ENCODE results near the gene TMPO.
"Not testable (repeated sequence)": the region's sequence is repeated elsewhere in the genome, so short reads cannot be mapped to it uniquely, and the experiment has no call there.

TMPO gene

GRCh38 chr12:98511806-98512205, 3.6 kb upstream of the TMPO start:
- not testable (repeated sequence) for DNase-seq (ENCODE audit: low read depth, low spot score); H3K9me3 ChIP-seq (ENCODE audit: control insufficient read depth, insufficient read depth, low read length); H3K4me1 ChIP-seq (ENCODE audit: control insufficient read depth, insufficient read depth, low read length); H3K27ac ChIP-seq (ENCODE audit: low read length); H3K36me3 ChIP-seq (ENCODE audit: control insufficient read depth, insufficient read depth, low read length); H3K4me3 ChIP-seq (ENCODE audit: low read length); H3K27me3 ChIP-seq (ENCODE audit: control insufficient read depth, insufficient read depth, low read length)
- no CpG with 5 or more reads among the region's 5 CpGs for WGBS (ENCODE audit: insufficient coverage, insufficient read length)

GRCh38 chr12:98513379-98514322, 1.7 kb upstream of the TMPO start:
- WGBS (ENCODE audit: insufficient coverage, insufficient read length), result 100% methylated on average over 1 of the region's 8 CpGs
- Histone ChIP-seq H3K27ac (ENCODE audit: low read length) (no peak overlapping the region), H3K27me3 (ENCODE audit: control insufficient read depth, insufficient read depth, low read length) (no peaks in the 10 kb centered on the region), H3K4me3 (ENCODE audit: low read length) (no peak overlapping the region), H3K36me3 (ENCODE audit: control insufficient read depth, insufficient read depth, low read length) (no peaks in the 10 kb centered on the region), H3K4me1 (ENCODE audit: control insufficient read depth, insufficient read depth, low read length) (no peaks in the 10 kb centered on the region), H3K9me3 (ENCODE audit: control insufficient read depth, insufficient read depth, low read length) (no peaks in the 10 kb centered on the region)
- DNase-seq (ENCODE audit: low read depth, low spot score), result no peak

- H3K36me3 ChIP-seq (ENCODE audit: control insufficient read depth, insufficient read depth, low read length), result no peaks in the 10 kb centered on the region
- peak overlapping the region; percentile 7 for H3K27ac ChIP-seq (ENCODE audit: low read length)
- H3K27me3 ChIP-seq (ENCODE audit: control insufficient read depth, insufficient read depth, low read length), result no peaks in the 10 kb centered on the region
- H3K4me3 ChIP-seq (ENCODE audit: low read length), result peak overlapping the region; percentile 82
- DNase-seq (ENCODE audit: low read depth, low spot score), result no peak
- WGBS (ENCODE audit: insufficient coverage, insufficient read length), result no CpG with 5 or more reads among the region's 11 CpGs
- H3K4me1 ChIP-seq (ENCODE audit: control insufficient read depth, insufficient read depth, low read length), result no peaks in the 10 kb centered on the region
- no peaks in the 10 kb centered on the region for H3K9me3 ChIP-seq (ENCODE audit: control insufficient read depth, insufficient read depth, low read length)
These were observed 456 bp upstream of the TMPO start for GRCh38 chr12:98514982-98515286.

- no CpG with 5 or more reads among the region's 64 CpGs for WGBS (ENCODE audit: insufficient coverage, insufficient read length)
- H3K36me3 ChIP-seq (ENCODE audit: control insufficient read depth, insufficient read depth, low read length), result no peaks in the 10 kb centered on the region
- peak overlapping the region; percentile 82 for H3K4me3 ChIP-seq (ENCODE audit: low read length)
- H3K27ac ChIP-seq (ENCODE audit: low read length), result no peak overlapping the region
- H3K9me3 ChIP-seq (ENCODE audit: control insufficient read depth, insufficient read depth, low read length), result no peaks in the 10 kb centered on the region
- DNase-seq (ENCODE audit: low read depth, low spot score), result no peak
- no peaks in the 10 kb centered on the region for H3K4me1 ChIP-seq (ENCODE audit: control insufficient read depth, insufficient read depth, low read length)
- no peaks in the 10 kb centered on the region for H3K27me3 ChIP-seq (ENCODE audit: control insufficient read depth, insufficient read depth, low read length)
These were observed 902 bp downstream of the TMPO start for GRCh38 chr12:98516111-98516873.

- Histone ChIP-seq H3K27ac (ENCODE audit: low read length) (no peak overlapping the region), H3K27me3 (ENCODE audit: control insufficient read depth, insufficient read depth, low read length) (no peaks in the 10 kb centered on the region), H3K36me3 (ENCODE audit: control insufficient read depth, insufficient read depth, low read length) (0 out of 2 replicates have a peak, but pooled peaks cover 4% of the 10 kb centered on the region), H3K4me3 (ENCODE audit: low read length) (no peak overlapping the region), H3K9me3 (ENCODE audit: control insufficient read depth, insufficient read depth, low read length) (no peaks in the 10 kb centered on the region), H3K4me1 (ENCODE audit: control insufficient read depth, insufficient read depth, low read length) (no peaks in the 10 kb centered on the region)
- no peak for DNase-seq (ENCODE audit: low read depth, low spot score)
- WGBS (ENCODE audit: insufficient coverage, insufficient read length), result no CpG with 5 or more reads among the region's 13 CpGs
These were observed 4.0 kb downstream of the TMPO start for GRCh38 chr12:98519257-98519907.

GRCh38 chr12:98530068-98530467, 14.7 kb downstream of the TMPO start:
- DNase-seq (ENCODE audit: low read depth, low spot score), result no peak
- no peaks in the 10 kb centered on the region for H3K27me3 ChIP-seq (ENCODE audit: control insufficient read depth, insufficient read depth, low read length)
- WGBS (ENCODE audit: insufficient coverage, insufficient read length), result no CpG with 5 or more reads among the region's 1 CpG
- H3K4me3 ChIP-seq (ENCODE audit: low read length), result no peak overlapping the region
- H3K4me1 ChIP-seq (ENCODE audit: control insufficient read depth, insufficient read depth, low read length), result no peaks in the 10 kb centered on the region
- no peaks in the 10 kb centered on the region for H3K9me3 ChIP-seq (ENCODE audit: control insufficient read depth, insufficient read depth, low read length)
- H3K27ac ChIP-seq (ENCODE audit: low read length), result no peak overlapping the region
- peaks cover 8% of the 10 kb centered on the region; the same call in 1 of the 2 replicates for H3K36me3 ChIP-seq (ENCODE audit: control insufficient read depth, insufficient read depth, low read length)

- peaks cover 12% of the 10 kb centered on the region; the same call in 1 of the 2 replicates for H3K36me3 ChIP-seq (ENCODE audit: control insufficient read depth, insufficient read depth, low read length)
- no peaks in the 10 kb centered on the region for H3K4me1 ChIP-seq (ENCODE audit: control insufficient read depth, insufficient read depth, low read length)
- no peaks in the 10 kb centered on the region for H3K9me3 ChIP-seq (ENCODE audit: control insufficient read depth, insufficient read depth, low read length)
- no peak overlapping the region for H3K4me3 ChIP-seq (ENCODE audit: low read length)
- no peak overlapping the region for H3K27ac ChIP-seq (ENCODE audit: low read length)
- DNase-seq (ENCODE audit: low read depth, low spot score), result no peak
- no CpG with 5 or more reads among the region's 4 CpGs for WGBS (ENCODE audit: insufficient coverage, insufficient read length)
- H3K27me3 ChIP-seq (ENCODE audit: control insufficient read depth, insufficient read depth, low read length), result no peaks in the 10 kb centered on the region
These were observed 17.4 kb downstream of the TMPO start for GRCh38 chr12:98532687-98533304.

GRCh38 chr12:98533723-98534251, 18.4 kb downstream of the TMPO start:
- H3K4me1 ChIP-seq (ENCODE audit: control insufficient read depth, insufficient read depth, low read length), result no peaks in the 10 kb centered on the region
- WGBS (ENCODE audit: insufficient coverage, insufficient read length), result no CpG with 5 or more reads among the region's 4 CpGs

GRCh38 chr12:98538031-98538430, 22.6 kb downstream of the TMPO start:
- Histone ChIP-seq H3K4me3 (ENCODE audit: low read length) (no peak overlapping the region), H3K9me3 (ENCODE audit: control insufficient read depth, insufficient read depth, low read length) (no peaks in the 10 kb centered on the region), H3K27me3 (ENCODE audit: control insufficient read depth, insufficient read depth, low read length) (no peaks in the 10 kb centered on the region), H3K36me3 (ENCODE audit: control insufficient read depth, insufficient read depth, low read length) (peaks cover 15% of the 10 kb centered on the region; the same call in 1 of the 2 replicates), H3K4me1 (ENCODE audit: control insufficient read depth, insufficient read depth, low read length) (no peaks in the 10 kb centered on the region), H3K27ac (ENCODE audit: low read length) (no peak overlapping the region)
- no CpG with 5 or more reads among the region's 4 CpGs for WGBS (ENCODE audit: insufficient coverage, insufficient read length)
- DNase-seq (ENCODE audit: low read depth, low spot score), result no peak

More at GRCh38 chr12:98533723-98534251, 18.4 kb downstream of the TMPO start:
- Histone ChIP-seq H3K36me3 (ENCODE audit: control insufficient read depth, insufficient read depth, low read length) (peaks cover 16% of the 10 kb centered on the region; the same call in 1 of the 2 replicates), H3K27me3 (ENCODE audit: control insufficient read depth, insufficient read depth, low read length) (no peaks in the 10 kb centered on the region), H3K27ac (ENCODE audit: low read length) (no peak overlapping the region), H3K9me3 (ENCODE audit: control insufficient read depth, insufficient read depth, low read length) (no peaks in the 10 kb centered on the region), H3K4me3 (ENCODE audit: low read length) (no peak overlapping the region)
- no peak for DNase-seq (ENCODE audit: low read depth, low spot score)

- H3K27me3 ChIP-seq (ENCODE audit: control insufficient read depth, insufficient read depth, low read length), result no peaks in the 10 kb centered on the region
- no peaks in the 10 kb centered on the region for H3K9me3 ChIP-seq (ENCODE audit: control insufficient read depth, insufficient read depth, low read length)
- no peak for DNase-seq (ENCODE audit: low read depth, low spot score)
- no peaks in the 10 kb centered on the region for H3K4me1 ChIP-seq (ENCODE audit: control insufficient read depth, insufficient read depth, low read length)
- H3K4me3 ChIP-seq (ENCODE audit: low read length), result no peak overlapping the region
- H3K27ac ChIP-seq (ENCODE audit: low read length), result no peak overlapping the region
- peaks cover 2% of the 10 kb centered on the region; the same call in 1 of the 2 replicates for H3K36me3 ChIP-seq (ENCODE audit: control insufficient read depth, insufficient read depth, low read length)
These were observed 28.3 kb downstream of the TMPO start for GRCh38 chr12:98543701-98544100.
